ENCODE measurements around the gene LGALS9C.
"Not testable (repeated sequence)": the region's sequence is repeated elsewhere in the genome, so short reads cannot be mapped to it uniquely, and the experiment has no call there.

DNA sequence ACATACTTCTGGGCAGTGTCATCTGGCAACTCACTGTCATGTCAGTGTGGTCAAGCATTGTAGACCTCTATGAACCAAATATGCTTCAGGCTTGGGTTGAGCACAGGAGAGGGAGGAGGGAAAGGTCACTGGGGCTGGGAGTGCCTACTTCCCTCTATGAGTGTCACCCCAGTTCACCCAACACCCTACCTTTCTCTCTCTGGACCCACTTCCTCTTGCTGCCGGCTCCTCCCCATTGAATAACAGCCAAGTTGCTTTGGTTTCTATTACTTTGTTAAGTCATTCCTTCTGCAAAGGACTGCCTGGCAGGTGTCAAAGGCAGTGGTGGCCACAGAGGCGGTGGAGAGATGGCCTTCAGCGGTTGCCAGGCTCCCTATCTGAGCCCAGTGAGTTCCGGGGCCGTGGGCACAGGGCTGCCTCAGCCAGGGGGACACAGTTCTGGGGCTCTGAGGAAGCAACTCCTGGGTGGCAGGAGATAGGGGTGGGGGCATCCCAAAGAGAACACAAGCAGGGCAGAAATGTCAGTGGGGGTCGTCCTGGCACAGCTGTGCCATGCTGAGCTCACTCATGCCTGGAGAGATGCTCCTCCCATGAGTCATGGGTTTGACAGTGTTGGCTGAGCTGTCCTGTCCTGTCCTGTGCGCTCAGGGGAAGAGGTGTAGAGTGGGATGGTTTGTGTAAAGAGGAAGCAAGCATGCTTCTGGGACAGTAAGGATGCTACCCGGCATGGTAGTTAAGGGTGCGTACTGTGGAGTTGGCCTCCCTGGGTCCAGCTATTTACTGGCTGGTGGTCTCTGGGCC is at the start of gene LGALS9C:
- not testable (repeated sequence) for TF ChIP-seq POLR2A, EP300 (IDR thresholded peaks at IDR 0.05)
- TF ChIP-seq, protein P1, sequence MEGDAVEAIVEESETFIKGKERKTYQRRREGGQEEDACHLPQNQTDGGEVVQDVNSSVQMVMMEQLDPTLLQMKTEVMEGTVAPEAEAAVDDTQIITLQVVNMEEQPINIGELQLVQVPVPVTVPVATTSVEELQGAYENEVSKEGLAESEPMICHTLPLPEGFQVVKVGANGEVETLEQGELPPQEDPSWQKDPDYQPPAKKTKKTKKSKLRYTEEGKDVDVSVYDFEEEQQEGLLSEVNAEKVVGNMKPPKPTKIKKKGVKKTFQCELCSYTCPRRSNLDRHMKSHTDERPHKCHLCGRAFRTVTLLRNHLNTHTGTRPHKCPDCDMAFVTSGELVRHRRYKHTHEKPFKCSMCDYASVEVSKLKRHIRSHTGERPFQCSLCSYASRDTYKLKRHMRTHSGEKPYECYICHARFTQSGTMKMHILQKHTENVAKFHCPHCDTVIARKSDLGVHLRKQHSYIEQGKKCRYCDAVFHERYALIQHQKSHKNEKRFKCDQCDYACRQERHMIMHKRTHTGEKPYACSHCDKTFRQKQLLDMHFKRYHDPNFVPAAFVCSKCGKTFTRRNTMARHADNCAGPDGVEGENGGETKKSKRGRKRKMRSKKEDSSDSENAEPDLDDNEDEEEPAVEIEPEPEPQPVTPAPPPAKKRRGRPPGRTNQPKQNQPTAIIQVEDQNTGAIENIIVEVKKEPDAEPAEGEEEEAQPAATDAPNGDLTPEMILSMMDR (IDR thresholded peaks at IDR 0.05), result not testable (repeated sequence)

Data from ovary (tissue), 3 donors.